ENCODE results near the gene TENM4. TPM values are rescaled to one million over a fixed set of nuclear protein-coding genes. Genes with fewer than 3 reads are reported as not detected.

The TENM4 gene
- total RNA-seq, 4 donors from 2014 or later = 0.88 to 61.5 (median 4.0) TPM

- no peak for DNase-seq
- Histone ChIP-seq H3K27ac (no peak overlapping the region), H3K4me3 (no peak overlapping the region), H3K4me1 (no peaks in the 10 kb centered on the region), H3K36me3 (no peaks in the 10 kb centered on the region), H3K27me3 (no peaks in the 10 kb centered on the region), H3K9me3 (no peaks in the 10 kb centered on the region)
- TF ChIP-seq CTCF (IDR thresholded peaks at IDR 0.05) (no peak), POLR2A (IDR thresholded peaks at IDR 0.05) (no peak)
- intact Hi-C loops (cut with DNase I; ENCODE audit: low total_unique reads) = no loop called here
Measured at GRCh38 chr11:78909386-78909785, 531.4 kb downstream of the TENM4 start.

- TF ChIP-seq CTCF (IDR thresholded peaks at IDR 0.05) (no peak), POLR2A (IDR thresholded peaks at IDR 0.05) (no peak)
- H3K4me1 ChIP-seq = no peaks in the 10 kb centered on the region
- no peaks in the 10 kb centered on the region for H3K36me3 ChIP-seq
- no peak for DNase-seq
- H3K9me3 ChIP-seq = no peaks in the 10 kb centered on the region
- intact Hi-C loops (cut with DNase I; ENCODE audit: low total_unique reads) = no loop called here
- H3K27me3 ChIP-seq = no peaks in the 10 kb centered on the region
- H3K27ac ChIP-seq = no peak overlapping the region
- no peak overlapping the region for H3K4me3 ChIP-seq
Measured at GRCh38 chr11:78907636-78908035, 533.2 kb downstream of the TENM4 start.

GRCh38 chr11:78906566-78906965 lies 534.3 kb downstream of the TENM4 start:
- no peak for TF ChIP-seq CTCF (IDR thresholded peaks at IDR 0.05)
- no peak for TF ChIP-seq POLR2A (IDR thresholded peaks at IDR 0.05)
- DNase-seq = no peak
- no peaks in the 10 kb centered on the region for H3K9me3 ChIP-seq
- no peaks in the 10 kb centered on the region for H3K27me3 ChIP-seq
- no peaks in the 10 kb centered on the region for H3K36me3 ChIP-seq
- H3K4me3 ChIP-seq = no peak overlapping the region
- H3K27ac ChIP-seq = no peak overlapping the region
- H3K4me1 ChIP-seq = no peaks in the 10 kb centered on the region
- intact Hi-C loops (cut with DNase I; ENCODE audit: low total_unique reads) = no loop called here

GRCh38 chr11:78905756-78906155 lies 535.1 kb downstream of the TENM4 start:
- TF ChIP-seq POLR2A (IDR thresholded peaks at IDR 0.05) = no peak
- TF ChIP-seq CTCF (IDR thresholded peaks at IDR 0.05) = no peak

GRCh38 chr11:78902771-78903507 lies 537.9 kb downstream of the TENM4 start:
- DNase-seq = no peak
- Histone ChIP-seq H3K4me3 (no peak overlapping the region), H3K9me3 (no peaks in the 10 kb centered on the region), H3K4me1 (no peaks in the 10 kb centered on the region), H3K27ac (no peak overlapping the region), H3K27me3 (no peaks in the 10 kb centered on the region), H3K36me3 (no peaks in the 10 kb centered on the region)
- intact Hi-C loops (cut with DNase I; ENCODE audit: low total_unique reads) = no loop called here
- no peak for TF ChIP-seq POLR2A (IDR thresholded peaks at IDR 0.05)
- no peak for TF ChIP-seq CTCF (IDR thresholded peaks at IDR 0.05)

More at GRCh38 chr11:78905756-78906155, 535.1 kb downstream of the TENM4 start:
- H3K27ac ChIP-seq = no peak overlapping the region
- no peaks in the 10 kb centered on the region for H3K9me3 ChIP-seq
- H3K36me3 ChIP-seq = no peaks in the 10 kb centered on the region
- H3K4me1 ChIP-seq = no peaks in the 10 kb centered on the region
- no peaks in the 10 kb centered on the region for H3K27me3 ChIP-seq
- no peak for DNase-seq
- intact Hi-C loops (cut with DNase I; ENCODE audit: low total_unique reads) = no loop called here
- no peak overlapping the region for H3K4me3 ChIP-seq

Data from uterus (tissue), 4 donors.